Neural progenitor cell (in vitro differentiated cells): ENCODE data around the gene LUZP2. TPM values are rescaled to one million over a fixed set of nuclear protein-coding genes. Genes with fewer than 3 reads are reported as not detected.

Experiments used
- DNase-seq: peaks from one replicate; pipeline ENCODE4 v3.0.0-alpha.2; 2016; ENCODE audit warnings: low spot score
- H2AFZ ChIP-seq: fragments of 200-600 bp; sonication (generic); replicated peaks from 2 replicates; pipeline ENCODE4 v1.6.1; 2016; ENCODE audit warnings: antibody characterized with exemption
- H3F3A ChIP-seq: fragments of 200-600 bp; sonication (generic); 2 replicates; pipeline ENCODE4 v1.6.1; 2016; ENCODE audit warnings: antibody characterized with exemption, low read depth
- H3K27ac ChIP-seq: fragments of 200-600 bp; sonication (generic); 2 replicates; pipeline ENCODE4 v1.5.1; 2016; ENCODE audit warnings: mild to moderate bottlenecking
- H3K27me3 ChIP-seq: fragments of 200-600 bp; sonication (generic); 2 replicates; pipeline ENCODE4 v1.6.1; 2016; ENCODE audit warnings: mild to moderate bottlenecking, moderate library complexity
- H3K36me3 ChIP-seq: fragments of 200-600 bp; sonication (generic); 2 replicates; pipeline ENCODE4 v1.5.1; 2016
- H3K4me1 ChIP-seq: fragments of 200-600 bp; sonication (generic); 2 replicates; pipeline ENCODE4 v1.6.1; 2016; ENCODE audit warnings: mixed run types
- H3K4me2 ChIP-seq: fragments of 200-600 bp; sonication (generic); 2 replicates; pipeline ENCODE4 v1.6.1; 2016
- H3K4me3 ChIP-seq: fragments of 200-600 bp; sonication (generic); 2 replicates; pipeline ENCODE4 v1.5.1; 2016
- H3K79me2 ChIP-seq: fragments of 200-600 bp; sonication (generic); 2 replicates; pipeline ENCODE4 v1.6.1; 2016; ENCODE audit warnings: low read depth
- H3K9ac ChIP-seq: fragments of 200-600 bp; sonication (generic); 2 replicates; pipeline ENCODE4 v1.6.1; 2016
- H3K9me3 ChIP-seq: fragments of 200-600 bp; sonication (generic); 2 replicates; pipeline ENCODE4 v1.5.1; 2016; ENCODE audit warnings: low read depth
- H4K20me1 ChIP-seq: fragments of 200-600 bp; sonication (generic); 2 replicates; pipeline ENCODE4 v1.6.1; 2016; ENCODE audit warnings: low read depth
- H3K27ac Mint-ChIP-seq: 3 replicates; pipeline ENCODE4 v1.8.0; 2021; ENCODE audit warnings: mixed read lengths
- H3K27me3 Mint-ChIP-seq: 2 replicates; pipeline ENCODE4 v1.8.0; 2022; ENCODE audit warnings: low read depth, mild to moderate bottlenecking, inconsistent platforms, moderate library complexity, mixed read lengths; ENCODE audit not compliant: insufficient read depth
- H3K36me3 Mint-ChIP-seq: 3 replicates; pipeline ENCODE4 v1.8.0; 2021; ENCODE audit warnings: mixed read lengths
- H3K4me1 Mint-ChIP-seq: 3 replicates; pipeline ENCODE4 v1.8.0; 2021; ENCODE audit warnings: mixed read lengths
- H3K4me3 Mint-ChIP-seq: 3 replicates; pipeline ENCODE4 v1.8.0; 2021; ENCODE audit warnings: mild to moderate bottlenecking, moderate library complexity, mixed read lengths
- H3K9me3 Mint-ChIP-seq: 3 replicates; pipeline ENCODE4 v1.8.0; 2020; ENCODE audit warnings: mixed read lengths
- CTCF ChIP-seq: fragments of 200-600 bp; sonication (generic); IDR thresholded peaks from 2 replicates; pipeline ENCODE4 v1.5.1; 2017; ENCODE audit warnings: antibody characterized with exemption, mild to moderate bottlenecking
- EZH2 ChIP-seq: fragments of 200-600 bp; sonication (generic); IDR thresholded peaks from 2 replicates; pipeline ENCODE4 v1.6.1; 2017; ENCODE audit warnings: antibody characterized with exemption, mild to moderate bottlenecking, moderate library complexity
- EZH2phosphoT487 ChIP-seq: fragments of 200-600 bp; sonication (generic); IDR thresholded peaks from 2 replicates; pipeline ENCODE4 v1.6.1; 2017; ENCODE audit warnings: antibody characterized with exemption
- total RNA-seq: library from RNA; depleted of rRNA; stranded (reverse); fragments of >200 nt; gene quantifications from 2 replicates; pipeline ENCODE4 v1.2.3, GENCODE V29; 2015; ENCODE audit warnings: low replicate concordance

LUZP2 gene
- total RNA-seq, 1 donor from 2014 or later = 2.5 TPM

DNA sequence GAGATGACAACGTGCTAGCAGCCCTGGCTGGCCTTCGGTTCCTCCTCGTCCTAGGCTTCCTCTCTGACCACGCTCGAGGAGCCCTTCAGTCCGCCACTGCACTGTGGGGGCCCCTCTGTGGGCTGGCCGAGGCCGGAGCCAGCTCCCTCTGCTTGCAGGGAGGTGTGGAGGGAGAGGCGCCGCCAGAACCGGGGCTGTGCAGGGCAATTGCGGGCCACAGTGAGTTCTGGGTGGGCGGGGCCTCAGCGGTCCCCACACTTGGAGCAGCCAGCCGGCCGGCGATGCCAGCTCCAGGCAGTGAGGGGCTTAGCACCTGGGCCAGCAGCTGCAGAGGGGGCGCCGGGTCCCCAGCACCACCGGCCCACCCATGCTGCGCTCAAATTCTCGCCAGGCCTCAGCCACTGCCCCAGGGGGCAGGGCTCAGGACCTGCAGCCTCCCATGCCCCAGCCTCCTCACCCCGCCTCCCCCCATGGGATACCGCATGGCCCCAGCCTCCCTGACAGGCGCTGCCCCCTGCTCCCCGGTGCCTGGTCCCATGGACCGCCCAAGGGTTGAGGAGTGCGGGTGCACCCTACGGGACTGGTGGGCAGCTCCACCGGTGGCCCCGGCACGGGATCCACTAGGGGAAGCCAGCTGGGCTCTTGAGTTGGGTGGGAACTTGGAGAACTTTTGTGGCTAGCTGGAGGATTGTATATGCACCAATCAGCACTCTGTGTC, 399.4 kb downstream of the LUZP2 start:
- H3K27me3 Mint-ChIP-seq = peaks cover 2% of the 10 kb centered on the region
- no peak overlapping the region for H3K4me3 Mint-ChIP-seq
- H3K27ac ChIP-seq = no peak overlapping the region

DNA sequence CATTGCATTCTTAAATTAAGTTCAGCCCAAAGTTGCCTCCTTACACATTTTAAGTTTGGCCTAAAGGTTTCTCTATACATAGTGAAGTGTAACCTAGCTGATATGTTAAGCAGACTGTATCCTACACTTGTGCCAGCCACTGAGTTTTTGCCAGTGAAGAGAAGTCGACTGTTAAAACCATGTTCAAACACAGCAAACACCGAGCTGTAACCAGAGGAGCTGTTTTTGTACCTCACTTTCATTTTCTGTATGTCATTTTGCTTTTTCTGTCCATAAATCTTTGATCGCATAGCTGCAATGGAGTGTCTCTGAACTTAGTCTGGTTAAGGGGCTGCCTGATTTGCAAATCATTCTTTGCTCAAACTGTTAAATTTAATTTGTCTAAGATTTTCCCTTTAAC, 403.7 kb downstream of the LUZP2 start:
- Mint-ChIP-seq H3K9me3 (peaks cover 2% of the 10 kb centered on the region), H3K4me3 (no peak overlapping the region), H3K36me3 (no peaks in the 10 kb centered on the region), H3K27ac (no peak overlapping the region), H3K4me1 (no peaks in the 10 kb centered on the region), H3K27me3 (peaks cover 2% of the 10 kb centered on the region)
- H3K4me1 ChIP-seq = no peaks in the 10 kb centered on the region
- no peaks in the 10 kb centered on the region for H3K79me2 ChIP-seq
- no peak for TF ChIP-seq CTCF
- TF ChIP-seq EZH2 = no peak
- TF ChIP-seq EZH2phosphoT487 = no peak
- H4K20me1 ChIP-seq = no peaks in the 10 kb centered on the region
- H3K27me3 ChIP-seq = no peaks in the 10 kb centered on the region
- H3K4me2 ChIP-seq = no peak overlapping the region
- H2AFZ ChIP-seq = peak overlapping the region; percentile 51
- no peaks in the 10 kb centered on the region for H3K9me3 ChIP-seq
- DNase-seq = no peak
- H3K4me3 ChIP-seq = no peak overlapping the region
- no peaks in the 10 kb centered on the region for H3K36me3 ChIP-seq
- H3K9ac ChIP-seq = no peak overlapping the region
- H3F3A ChIP-seq = no peaks in the 10 kb centered on the region
- H3K27ac ChIP-seq = no peak overlapping the region

More for the DNA sequence above, 399.4 kb downstream of the LUZP2 start:
- Histone ChIP-seq H3K36me3 (no peaks in the 10 kb centered on the region), H3K9me3 (no peaks in the 10 kb centered on the region), H3K9ac (no peak overlapping the region), H4K20me1 (no peaks in the 10 kb centered on the region), H3F3A (no peaks in the 10 kb centered on the region), H3K4me3 (no peak overlapping the region), H3K4me2 (no peak overlapping the region), H3K79me2 (no peaks in the 10 kb centered on the region), H3K4me1 (no peaks in the 10 kb centered on the region), H2AFZ (no peak overlapping the region), H3K27me3 (no peaks in the 10 kb centered on the region)
- peaks cover 2% of the 10 kb centered on the region for H3K9me3 Mint-ChIP-seq
- DNase-seq = no peak
- H3K4me1 Mint-ChIP-seq = no peaks in the 10 kb centered on the region
- H3K27ac Mint-ChIP-seq = no peak overlapping the region
- H3K36me3 Mint-ChIP-seq = no peaks in the 10 kb centered on the region
- TF ChIP-seq EZH2 (no peak), EZH2phosphoT487 (no peak), CTCF (no peak)

GRCh38 chr11:24900960-24901549, 404.2 kb downstream of the LUZP2 start:
- Histone ChIP-seq H3K79me2 (no peaks in the 10 kb centered on the region), H3K4me1 (no peaks in the 10 kb centered on the region), H3K9me3 (no peaks in the 10 kb centered on the region), H3K27ac (no peak overlapping the region), H3K4me3 (no peak overlapping the region), H3K9ac (no peak overlapping the region), H4K20me1 (no peaks in the 10 kb centered on the region), H3K36me3 (no peaks in the 10 kb centered on the region), H3K4me2 (no peak overlapping the region), H3F3A (no peaks in the 10 kb centered on the region), H3K27me3 (no peaks in the 10 kb centered on the region), H2AFZ (no peak overlapping the region)
- no peaks in the 10 kb centered on the region for H3K4me1 Mint-ChIP-seq
- no peak overlapping the region for H3K27ac Mint-ChIP-seq
- H3K9me3 Mint-ChIP-seq = peaks cover 2% of the 10 kb centered on the region
- peaks cover 2% of the 10 kb centered on the region for H3K27me3 Mint-ChIP-seq
- TF ChIP-seq EZH2phosphoT487 = no peak
- TF ChIP-seq CTCF = no peak
- no peak for TF ChIP-seq EZH2
- no peak for DNase-seq
- no peaks in the 10 kb centered on the region for H3K36me3 Mint-ChIP-seq
- no peak overlapping the region for H3K4me3 Mint-ChIP-seq
